ENCODE measurements around the gene CLASP1. TPM values are rescaled to one million over a fixed set of nuclear protein-coding genes. Genes with fewer than 3 reads are reported as not detected.

Gene CLASP1
- total and polyA plus RNA-seq, 2 of the 8 experiments (the other 6 are each of a cell fraction or from before 2014, with no cell fraction given) = 7.3 to 53.9 TPM

DNA sequence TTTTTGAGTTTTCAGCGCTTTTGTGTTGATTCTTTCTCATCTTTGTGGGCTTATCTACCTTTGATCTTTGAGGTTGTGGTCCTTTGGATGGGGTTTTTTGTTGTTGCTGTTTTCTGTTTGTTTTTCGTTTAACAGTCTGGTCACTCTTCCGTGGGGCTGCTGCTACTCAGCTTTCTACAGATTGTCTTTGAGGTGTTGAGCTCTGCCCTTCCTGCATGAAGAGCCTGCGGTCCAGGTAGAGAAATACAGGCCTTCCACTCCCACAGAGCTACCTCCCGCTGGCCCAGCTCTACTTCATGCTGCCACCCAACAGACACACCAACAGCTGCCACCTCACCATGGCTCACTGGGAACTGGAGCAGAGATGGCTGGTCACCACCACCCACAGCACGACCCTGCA lies 180.3 kb downstream of the CLASP1 start (continued):
- no peak for TF ChIP-seq CBX5 (IDR thresholded peaks at IDR 0.05; ENCODE audit: low read depth, low read length)
- TF ChIP-seq, protein P1, sequence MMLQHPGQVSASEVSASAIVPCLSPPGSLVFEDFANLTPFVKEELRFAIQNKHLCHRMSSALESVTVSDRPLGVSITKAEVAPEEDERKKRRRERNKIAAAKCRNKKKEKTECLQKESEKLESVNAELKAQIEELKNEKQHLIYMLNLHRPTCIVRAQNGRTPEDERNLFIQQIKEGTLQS (IDR thresholded peaks at IDR 0.05; ENCODE audit: insufficient read depth, low read depth, low read length) = no peak
- TF ChIP-seq, protein P2, sequence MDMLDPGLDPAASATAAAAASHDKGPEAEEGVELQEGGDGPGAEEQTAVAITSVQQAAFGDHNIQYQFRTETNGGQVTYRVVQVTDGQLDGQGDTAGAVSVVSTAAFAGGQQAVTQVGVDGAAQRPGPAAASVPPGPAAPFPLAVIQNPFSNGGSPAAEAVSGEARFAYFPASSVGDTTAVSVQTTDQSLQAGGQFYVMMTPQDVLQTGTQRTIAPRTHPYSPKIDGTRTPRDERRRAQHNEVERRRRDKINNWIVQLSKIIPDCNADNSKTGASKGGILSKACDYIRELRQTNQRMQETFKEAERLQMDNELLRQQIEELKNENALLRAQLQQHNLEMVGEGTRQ (IDR thresholded peaks at IDR 0.05; ENCODE audit: low read length) = no peak

Data from H1 (cell line).